GM06990 (cell line): ENCODE results near the gene PSMG4.

ENCODE experiments used
- DNase-seq: peaks from one replicate; pipeline ENCODE4 v3.0.0-alpha.2; 2011; ENCODE audit not compliant: insufficient read length; ENCODE audit errors: extremely low read depth
- H3K27me3 ChIP-seq: replicated peaks from 2 replicates; pipeline ENCODE4 v1.6.0; 2011; ENCODE audit warnings: low read length; ENCODE audit not compliant: control insufficient read depth, insufficient read depth
- H3K36me3 ChIP-seq: 2 replicates; pipeline ENCODE4 v1.5.1; 2011; ENCODE audit warnings: low read length; ENCODE audit not compliant: control insufficient read depth, insufficient read depth
- H3K4me3 ChIP-seq: replicated peaks from 2 replicates; pipeline ENCODE4 v1.5.1; 2011; ENCODE audit warnings: low read depth, mild to moderate bottlenecking, control low read depth, low read length
- CTCF ChIP-seq: IDR thresholded peaks from 2 replicates; pipeline ENCODE4 v1.5.1; 2011; ENCODE audit warnings: low read length, control low read depth, mild to moderate bottlenecking, inconsistent platforms; ENCODE audit not compliant: insufficient read depth, poor library complexity, severe bottlenecking

The PSMG4 gene

GRCh38 chr6:3213334-3213695 is 45.4 kb upstream of the PSMG4 start:
- no peaks in the 10 kb centered on the region for H3K27me3 ChIP-seq
- TF ChIP-seq CTCF, result no peak
- H3K36me3 ChIP-seq, result no peaks in the 10 kb centered on the region
- no peak for DNase-seq
- no peak overlapping the region for H3K4me3 ChIP-seq

- Histone ChIP-seq H3K4me3 (no peak overlapping the region), H3K36me3 (no peaks in the 10 kb centered on the region), H3K27me3 (no peaks in the 10 kb centered on the region)
- no peak for DNase-seq
- TF ChIP-seq CTCF, result no peak
These were observed 43.8 kb upstream of the PSMG4 start for GRCh38 chr6:3214898-3215297.

- no peaks in the 10 kb centered on the region for H3K36me3 ChIP-seq
- TF ChIP-seq CTCF, result no peak
- H3K27me3 ChIP-seq, result no peaks in the 10 kb centered on the region
- DNase-seq, result no peak
- no peak overlapping the region for H3K4me3 ChIP-seq
These were observed 41.5 kb upstream of the PSMG4 start for GRCh38 chr6:3217286-3217685.

GRCh38 chr6:3218266-3218665 is 40.5 kb upstream of the PSMG4 start:
- Histone ChIP-seq H3K27me3 (no peaks in the 10 kb centered on the region), H3K4me3 (no peak overlapping the region), H3K36me3 (no peaks in the 10 kb centered on the region)
- TF ChIP-seq CTCF, result no peak
- DNase-seq, result no peak

- Histone ChIP-seq H3K27me3 (no peaks in the 10 kb centered on the region), H3K36me3 (no peaks in the 10 kb centered on the region), H3K4me3 (no peak overlapping the region)
- no peak for DNase-seq
- no peak for TF ChIP-seq CTCF
These were observed 38.4 kb upstream of the PSMG4 start for GRCh38 chr6:3220366-3220765.

- no peak for TF ChIP-seq CTCF
- H3K4me3 ChIP-seq, result no peak overlapping the region
- H3K36me3 ChIP-seq, result no peaks in the 10 kb centered on the region
- DNase-seq, result no peak
- peaks cover 2% of the 10 kb centered on the region for H3K27me3 ChIP-seq
These were observed 37.2 kb upstream of the PSMG4 start for GRCh38 chr6:3221578-3221977.
